ENCODE data around the gene RNF166. TPM values are rescaled to one million over a fixed set of nuclear protein-coding genes. Genes with fewer than 3 reads are reported as not detected.

RNF166 gene
- total and polyA plus RNA-seq, 5 experiments from 2014 or later: 79.4 to 230 (median 104) TPM

DNA sequence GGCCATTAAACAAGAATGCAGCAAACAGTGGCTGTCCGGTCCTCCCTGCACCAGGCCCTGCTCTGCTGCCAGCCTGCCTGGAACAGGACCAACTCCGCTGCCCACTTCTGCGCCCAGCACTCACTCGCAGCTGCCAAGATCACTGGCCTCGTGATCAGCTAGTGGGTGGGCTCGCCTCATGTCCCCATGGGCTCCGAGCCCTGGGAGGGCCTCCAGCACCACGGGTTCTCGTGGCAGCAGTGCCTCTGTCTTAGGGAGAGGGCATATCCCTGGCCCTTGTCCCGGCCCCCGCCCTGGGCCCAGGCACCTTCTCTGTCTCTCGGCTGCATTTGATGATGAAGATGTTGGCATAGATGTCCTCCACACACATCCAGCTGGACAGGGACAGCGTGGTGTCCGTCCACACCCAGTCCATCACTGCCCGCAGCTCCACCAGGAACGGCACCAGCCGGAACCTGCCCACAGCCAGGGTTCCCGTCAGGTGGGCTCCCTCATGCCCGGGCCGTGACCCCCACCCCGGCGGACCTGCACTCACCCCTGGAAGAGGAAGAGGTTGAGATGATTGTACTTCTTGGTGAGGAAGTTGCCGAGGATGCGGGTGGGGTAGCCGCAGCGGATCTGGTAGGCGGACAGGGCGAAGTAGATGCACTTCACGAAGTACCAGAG, 13.2 kb upstream of the RNF166 start:
- Mint-ChIP-seq H3K27ac (peak overlapping the region in 4 of 10 donors; percentile 4 to 77 (median 42)), H3K27me3 (no peaks in the 10 kb centered on the region), H3K9me3 (no peaks in the 10 kb centered on the region), H3K4me1 (no peaks in the 10 kb centered on the region), H3K36me3 (peaks cover 0 to 41% (median 5%) of the 10 kb centered on the region in 3 donors), H3K4me3 (no peak overlapping the region)
- no peak for ATAC-seq
- POLR2A ChIA-PET: no interaction called here
- no peak for DNase-seq

DNA sequence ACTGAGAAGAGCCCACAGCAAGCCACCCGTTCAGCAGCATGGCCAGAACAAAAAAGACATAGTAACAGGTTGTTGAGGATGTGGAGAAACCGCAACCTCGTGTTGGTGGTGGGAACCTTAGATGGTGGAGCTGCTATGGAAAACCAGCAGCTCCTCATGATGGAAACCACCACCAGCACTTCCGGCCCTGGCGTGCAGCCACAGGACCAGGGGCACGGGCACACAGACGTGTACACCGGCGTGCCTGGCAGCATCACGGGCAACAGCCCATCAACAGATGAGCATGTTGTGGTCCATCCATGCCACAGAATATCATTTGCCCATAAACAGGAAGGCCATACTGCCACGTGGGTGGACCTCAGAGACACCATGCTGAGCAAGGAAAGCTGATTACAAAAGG, 12.0 kb upstream of the RNF166 start:
- DNase-seq: no peak
- no peaks in the 10 kb centered on the region for H3K27me3 Mint-ChIP-seq
- H3K4me3 Mint-ChIP-seq: no peak overlapping the region
- H3K36me3 Mint-ChIP-seq: peaks cover 0 to 37% (median 5%) of the 10 kb centered on the region in 3 donors
- ATAC-seq: no peak
- H3K9me3 Mint-ChIP-seq: no peaks in the 10 kb centered on the region
- peak overlapping the region in 1 of 10 donors; percentile 71 for H3K27ac Mint-ChIP-seq
- H3K4me1 Mint-ChIP-seq: peaks cover 0 to under 1% (median 0%) of the 10 kb centered on the region in 4 donors
- POLR2A ChIA-PET: no interaction called here

DNA sequence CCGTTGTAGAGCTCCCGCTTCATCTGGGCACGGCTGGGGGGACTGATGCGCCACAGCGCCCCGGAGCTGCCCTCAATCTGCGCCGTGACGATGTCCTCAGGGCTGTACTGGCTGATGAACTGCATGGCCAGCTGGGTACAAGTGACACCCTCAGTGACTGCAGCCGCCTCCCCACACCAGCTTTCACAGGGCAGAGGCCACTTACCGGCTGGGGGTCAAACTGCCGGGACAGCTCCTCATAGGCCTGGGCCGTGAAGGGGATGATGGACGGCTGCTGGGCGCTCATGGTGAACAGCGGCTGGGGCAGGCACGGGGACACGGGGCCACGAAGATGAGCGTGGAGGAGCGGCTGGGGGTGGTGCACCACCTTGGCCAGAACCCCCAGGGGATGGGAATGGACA, 10.4 kb upstream of the RNF166 start:
- no peak for ATAC-seq
- H3K36me3 Mint-ChIP-seq: peaks cover 0 to 33% (median 5%) of the 10 kb centered on the region in 3 donors
- H3K9me3 Mint-ChIP-seq: no peaks in the 10 kb centered on the region
- H3K4me1 Mint-ChIP-seq: peaks cover 0 to 4% (median 2%) of the 10 kb centered on the region in 4 donors
- DNase-seq: no peak
- H3K4me3 Mint-ChIP-seq: no peak overlapping the region
- POLR2A ChIA-PET: interaction anchor here (3.1 kb wide), 1 partner anchor 16 kb away, joined by 9 read pairs; no protein-coding TSS in a partner anchor
- H3K27me3 Mint-ChIP-seq: no peaks in the 10 kb centered on the region
- H3K27ac Mint-ChIP-seq: no peak overlapping the region

DNA sequence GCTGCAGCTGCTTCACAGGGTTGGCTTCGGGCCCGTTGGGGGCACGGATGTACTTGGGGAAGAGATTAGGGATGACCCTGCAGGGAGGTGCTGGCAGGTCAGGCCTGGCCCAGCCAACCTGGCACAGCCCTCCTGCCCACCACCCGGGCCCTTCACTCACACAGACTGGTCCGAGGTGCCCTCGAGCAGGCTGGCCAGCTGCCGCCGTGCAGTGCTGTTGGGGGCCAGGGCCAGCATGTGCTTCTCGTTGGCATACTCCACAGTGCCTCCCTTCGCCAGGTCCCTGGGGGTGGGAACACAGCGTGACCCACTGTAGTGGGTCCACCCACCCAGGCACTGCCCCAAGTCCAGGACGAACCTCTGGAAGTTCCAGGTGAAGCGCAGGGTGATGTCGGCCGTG, 10.0 kb upstream of the RNF166 start:
- ATAC-seq: no peak
- Mint-ChIP-seq H3K36me3 (peaks cover 0 to 30% (median 5%) of the 10 kb centered on the region in 3 donors), H3K27me3 (no peaks in the 10 kb centered on the region), H3K4me1 (peaks cover 0 to 6% (median 3%) of the 10 kb centered on the region in 4 donors), H3K4me3 (no peak overlapping the region), H3K27ac (no peak overlapping the region), H3K9me3 (no peaks in the 10 kb centered on the region)
- POLR2A ChIA-PET: interaction anchor here (3.1 kb wide), 1 partner anchor 15 kb away, joined by 9 read pairs; no protein-coding TSS in a partner anchor
- no peak for DNase-seq

DNA sequence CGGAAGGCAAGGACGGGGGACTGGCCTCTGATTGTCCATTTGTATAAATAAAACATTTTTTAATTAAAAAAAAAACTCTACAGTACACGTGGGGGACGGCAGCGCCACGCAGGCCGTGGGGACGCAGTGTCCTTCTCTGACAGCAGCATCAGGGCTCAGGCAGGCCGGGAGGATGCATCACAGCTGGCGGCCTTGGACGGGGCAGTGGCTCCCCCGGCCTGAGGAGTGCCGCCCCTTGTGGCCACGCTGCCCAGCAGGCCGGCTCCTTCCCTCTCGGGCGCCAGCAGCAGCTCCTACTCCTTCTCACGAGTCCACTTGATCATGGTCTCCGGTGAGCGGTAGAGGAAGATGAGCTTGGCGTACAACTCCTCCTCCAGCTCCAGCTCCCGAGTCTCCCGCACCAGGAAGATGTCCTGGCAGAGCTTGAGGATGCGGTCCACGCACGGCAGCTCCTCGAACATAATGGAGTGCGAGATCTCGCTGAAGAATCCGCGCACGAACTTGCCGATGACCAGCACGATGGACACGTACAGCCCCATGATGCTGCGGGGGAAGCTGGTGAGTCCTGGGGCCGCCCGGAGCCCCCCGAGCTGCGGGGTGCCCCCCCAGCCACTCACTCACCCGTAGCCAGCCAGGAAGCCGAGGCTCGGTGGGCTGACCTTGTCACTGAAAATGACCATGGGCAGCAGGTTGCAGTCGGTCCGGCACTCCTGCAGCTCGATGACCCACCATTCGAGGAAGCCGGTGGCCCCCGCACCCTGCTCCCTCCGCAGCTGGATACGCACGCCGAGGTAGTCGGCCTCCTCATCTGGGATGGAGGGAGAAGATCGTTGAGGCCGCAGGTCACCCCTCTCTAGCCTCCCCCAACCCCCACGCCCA, 9.3 kb upstream of the RNF166 start:
- H3K4me3 Mint-ChIP-seq: no peak overlapping the region
- no peaks in the 10 kb centered on the region for H3K27me3 Mint-ChIP-seq
- POLR2A ChIA-PET: interaction anchor here (0.8 to 3.1 kb wide), 3 partner anchors 13 to 22 kb away, joined by 3 to 9 read pairs (median 4); no protein-coding TSS in a partner anchor

DNA sequence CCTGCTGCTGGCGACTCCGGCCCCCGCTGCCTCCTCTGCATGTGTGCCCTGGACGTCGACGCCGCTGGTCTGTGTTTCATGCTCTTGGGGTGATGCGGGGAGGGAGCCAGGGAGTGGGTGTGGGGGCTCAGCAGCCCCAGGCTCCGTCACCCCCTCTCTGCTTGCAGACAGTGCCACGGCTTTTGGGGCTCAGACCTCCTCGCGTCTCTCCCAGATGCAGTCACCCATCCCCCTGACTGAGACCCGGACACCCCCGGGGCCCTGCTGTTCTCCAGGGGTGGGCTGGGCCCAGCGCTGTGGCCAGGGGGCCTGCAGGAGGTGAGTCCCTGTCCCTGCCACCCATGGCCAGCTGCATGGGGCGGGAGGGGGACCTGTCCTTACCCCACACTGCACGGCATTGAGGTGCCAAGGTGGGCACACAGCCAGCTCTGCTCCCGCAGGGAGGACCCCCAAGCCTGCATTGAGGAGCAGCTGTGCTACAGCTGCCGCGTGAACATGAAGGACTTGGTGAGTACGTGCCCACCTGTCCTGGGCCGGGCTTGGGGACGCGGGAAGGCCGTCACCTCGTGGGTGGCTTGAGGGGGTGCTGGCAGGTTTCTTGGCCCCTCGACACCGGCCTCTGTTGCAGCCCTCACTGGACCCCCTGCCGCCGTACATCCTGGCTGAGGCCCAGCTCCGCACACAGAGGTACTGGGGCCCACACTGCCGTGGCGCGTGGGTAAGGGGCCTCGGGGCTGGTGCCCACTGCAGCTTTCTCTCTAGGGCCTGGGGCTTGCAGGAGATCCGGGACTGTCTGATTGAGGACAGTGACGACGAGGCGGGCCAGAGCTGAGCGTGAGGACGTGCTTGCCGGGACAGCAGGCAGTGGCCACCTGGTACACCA, 8.5 kb upstream of the RNF166 start:
- peaks cover 2 to 16% (median 6%) of the 10 kb centered on the region in 4 donors for H3K4me1 Mint-ChIP-seq
- no peak overlapping the region for H3K4me3 Mint-ChIP-seq
- H3K9me3 Mint-ChIP-seq: no peaks in the 10 kb centered on the region
- no peak overlapping the region for H3K27ac Mint-ChIP-seq
- POLR2A ChIA-PET: interaction anchor here (1.4 to 3.1 kb wide), 2 partner anchors 12 to 14 kb away, joined by 4 to 9 read pairs; no protein-coding TSS in a partner anchor
- H3K27me3 Mint-ChIP-seq: no peaks in the 10 kb centered on the region
- H3K36me3 Mint-ChIP-seq: peaks cover 0 to 22% (median 5%) of the 10 kb centered on the region in 3 donors
- no peak for DNase-seq
- no peak for ATAC-seq

More for the DNA sequence above, 9.3 kb upstream of the RNF166 start:
- ATAC-seq (no peak), DNase-seq (no peak)
- Mint-ChIP-seq H3K36me3 (peaks cover 0 to 25% (median 5%) of the 10 kb centered on the region in 3 donors), H3K27ac (no peak overlapping the region), H3K9me3 (no peaks in the 10 kb centered on the region), H3K4me1 (peaks cover 2 to 11% (median 4%) of the 10 kb centered on the region in 4 donors)

DNA sequence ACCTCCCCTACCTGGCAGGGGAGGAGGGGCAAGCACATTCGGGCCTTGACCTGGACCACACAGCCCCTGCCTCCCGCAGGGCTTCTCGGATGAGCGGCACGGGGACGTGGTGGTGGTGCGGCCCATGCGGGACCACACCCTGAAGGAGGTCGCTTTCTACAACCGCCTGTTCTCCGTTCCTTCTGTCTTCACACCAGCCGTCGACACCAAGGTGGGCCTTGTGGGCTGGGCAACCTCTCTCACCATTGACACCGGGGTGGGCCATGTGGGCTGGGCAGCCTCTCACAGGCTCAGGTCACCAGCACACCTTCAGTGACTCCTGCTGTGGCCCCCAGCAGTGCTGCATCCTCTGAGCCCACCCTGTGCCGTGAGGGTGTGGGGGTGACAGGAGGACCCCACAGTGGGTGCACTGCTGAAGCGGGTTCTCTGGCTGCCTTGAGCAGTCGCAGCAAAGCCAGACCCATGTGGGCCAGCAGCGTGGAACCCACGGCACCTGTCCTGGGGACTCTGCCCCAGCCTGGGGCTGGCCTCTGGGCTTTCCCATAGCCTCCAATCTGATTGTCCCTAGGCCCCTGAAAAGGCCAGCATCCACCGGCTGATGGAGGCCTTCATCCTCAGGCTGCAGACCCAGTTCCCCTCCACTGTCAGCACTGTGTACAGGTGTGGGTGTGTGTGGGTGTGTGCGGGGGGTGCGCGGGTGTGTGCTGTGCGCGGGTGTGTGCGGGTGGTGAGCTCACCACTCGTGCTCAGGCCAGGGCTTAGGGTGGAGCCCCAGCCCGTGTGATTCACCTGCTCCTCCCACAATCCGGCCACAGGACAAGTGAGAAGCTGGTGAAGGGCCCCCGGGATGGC, 7.6 kb upstream of the RNF166 start:
- Mint-ChIP-seq H3K4me3 (no peak overlapping the region), H3K9me3 (no peaks in the 10 kb centered on the region), H3K27me3 (no peaks in the 10 kb centered on the region), H3K27ac (peak overlapping the region in 1 of 10 donors; percentile 60), H3K36me3 (peaks cover 0 to 18% (median 4%) of the 10 kb centered on the region in 3 donors), H3K4me1 (peaks cover 2 to 21% (median 7%) of the 10 kb centered on the region in 4 donors)
- POLR2A ChIA-PET: interaction anchor here (0.7 kb wide), 2 partner anchors 216 to 257 kb away, joined by 3 read pairs; no protein-coding TSS in a partner anchor
- ATAC-seq (no peak), DNase-seq (no peak)

DNA sequence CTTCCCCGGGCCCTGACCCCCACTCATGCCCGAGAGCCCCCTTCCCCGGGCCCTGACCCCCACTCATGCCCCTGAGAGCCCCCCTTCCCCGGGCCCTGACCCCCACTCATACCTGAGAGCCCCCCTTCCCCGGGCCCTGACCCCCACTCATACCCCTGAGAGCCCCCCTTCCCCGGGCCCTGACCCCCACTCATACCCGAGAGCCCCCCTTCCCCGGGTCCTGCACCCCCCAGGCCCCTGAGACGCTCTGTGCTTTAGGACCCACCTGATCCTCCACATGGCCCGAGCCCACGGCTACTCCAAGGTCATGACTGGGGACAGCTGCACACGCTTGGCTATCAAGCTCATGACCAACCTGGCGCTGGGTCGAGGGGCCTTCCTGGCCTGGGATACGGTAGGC, 6.8 kb upstream of the RNF166 start:
- POLR2A ChIA-PET: interaction anchor here (0.7 kb wide), 2 partner anchors 216 to 256 kb away, joined by 3 read pairs; no protein-coding TSS in a partner anchor

DNA sequence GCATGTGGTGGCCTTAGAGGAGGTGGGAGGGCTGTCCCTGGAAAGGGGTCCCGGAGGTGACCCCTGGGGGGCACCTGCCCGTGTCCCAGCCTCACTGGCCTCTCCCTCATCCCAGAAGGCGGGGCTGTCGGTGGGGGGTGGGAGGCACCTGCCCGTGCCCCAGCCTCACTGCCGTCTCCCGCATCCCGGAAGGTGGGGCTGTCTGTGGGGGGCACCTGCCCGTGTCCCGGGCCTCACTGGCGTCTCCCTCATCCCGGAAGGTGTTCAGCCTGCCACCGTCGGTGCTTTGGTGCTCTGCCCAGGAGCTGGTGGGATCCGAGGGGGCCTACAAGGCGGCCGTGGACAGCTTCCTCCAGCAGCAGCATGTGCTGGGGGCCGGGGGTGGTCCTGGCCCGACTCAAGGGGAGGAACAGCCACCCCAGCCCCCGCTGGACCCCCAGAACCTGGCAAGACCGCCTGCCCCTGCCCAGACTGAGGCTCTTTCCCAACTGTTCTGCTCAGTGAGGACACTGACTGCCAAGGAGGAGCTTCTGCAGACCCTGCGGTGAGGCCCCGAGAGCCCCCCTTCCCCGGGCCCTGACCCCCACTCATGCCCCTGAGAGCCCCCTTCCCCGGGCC, 6.3 kb upstream of the RNF166 start:
- H3K27ac Mint-ChIP-seq: no peak overlapping the region
- no peak for DNase-seq
- no peaks in the 10 kb centered on the region for H3K27me3 Mint-ChIP-seq
- ATAC-seq: no peak
- H3K36me3 Mint-ChIP-seq: peaks cover 0 to 11% (median 4%) of the 10 kb centered on the region in 3 donors
- no peak overlapping the region for H3K4me3 Mint-ChIP-seq
- POLR2A ChIA-PET: no interaction called here
- H3K9me3 Mint-ChIP-seq: no peaks in the 10 kb centered on the region
- H3K4me1 Mint-ChIP-seq: peaks cover 4 to 28% (median 10%) of the 10 kb centered on the region in 4 donors

More for the DNA sequence above, 6.8 kb upstream of the RNF166 start:
- Mint-ChIP-seq H3K9me3 (no peaks in the 10 kb centered on the region), H3K27ac (peak overlapping the region in 1 of 10 donors; percentile 15), H3K36me3 (peaks cover 0 to 16% (median 4%) of the 10 kb centered on the region in 3 donors), H3K4me1 (peaks cover 2 to 24% (median 8%) of the 10 kb centered on the region in 4 donors), H3K4me3 (no peak overlapping the region), H3K27me3 (no peaks in the 10 kb centered on the region)
- no peak for DNase-seq
- ATAC-seq: no peak

DNA sequence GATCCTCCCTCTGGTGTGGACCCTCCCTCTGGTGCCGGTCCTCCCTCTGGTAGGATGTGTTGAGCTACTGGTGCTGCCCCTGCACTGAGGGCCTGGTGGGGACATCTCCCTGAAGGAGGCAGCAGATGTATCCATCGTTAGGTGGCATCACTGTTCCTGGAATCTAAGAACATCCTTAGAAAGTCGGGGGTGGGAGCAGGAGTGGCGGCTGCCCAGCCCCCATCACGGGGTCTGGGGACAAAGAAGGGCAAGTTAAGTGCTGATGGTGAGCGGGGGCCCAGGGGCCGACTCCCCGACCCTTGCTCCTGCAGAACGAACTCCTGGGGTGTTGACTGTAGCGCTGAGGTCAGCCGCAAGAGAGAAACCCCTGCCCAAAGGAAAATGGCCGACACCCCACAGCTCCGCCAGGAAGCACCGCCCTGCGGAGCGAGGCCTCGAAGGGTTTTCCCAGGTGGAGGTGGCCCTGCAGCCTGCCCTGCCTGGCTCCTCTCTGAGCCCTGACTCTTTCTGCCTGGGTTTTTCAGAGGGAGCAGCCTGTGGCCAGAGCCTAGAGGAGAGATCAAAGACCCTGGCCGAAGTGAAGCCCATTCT, 5.6 kb upstream of the RNF166 start:
- POLR2A ChIA-PET: no interaction called here
- Mint-ChIP-seq H3K36me3 (peaks cover 0 to 6% (median 0%) of the 10 kb centered on the region in 3 donors), H3K27me3 (no peaks in the 10 kb centered on the region), H3K4me1 (peaks cover 6 to 35% (median 16%) of the 10 kb centered on the region in 4 donors), H3K4me3 (no peak overlapping the region), H3K9me3 (no peaks in the 10 kb centered on the region), H3K27ac (no peak overlapping the region)
- no peak for DNase-seq
- ATAC-seq: no peak

DNA sequence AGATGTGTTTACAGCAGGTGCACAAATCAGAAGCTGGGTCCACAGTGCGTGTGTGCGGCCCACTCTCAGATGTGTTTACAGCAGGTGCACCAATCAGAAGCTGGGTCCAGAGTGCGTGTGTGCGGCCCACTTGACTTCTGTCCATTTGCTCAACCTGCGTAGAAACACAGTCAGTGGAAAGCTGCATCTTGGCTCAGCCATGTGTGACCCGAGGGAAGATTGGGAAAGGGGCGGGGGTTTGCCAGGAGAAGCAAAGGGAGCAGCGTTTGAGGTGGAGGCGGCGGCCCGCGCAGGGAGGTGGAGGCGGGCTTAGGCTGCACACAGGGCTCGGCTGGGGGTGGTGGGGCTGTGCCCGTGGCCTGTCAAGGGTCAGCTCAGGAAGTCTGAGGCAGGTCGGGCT, 4.3 kb upstream of the RNF166 start:
- H3K4me3 Mint-ChIP-seq: no peak overlapping the region
- H3K9me3 Mint-ChIP-seq: no peaks in the 10 kb centered on the region
- H3K4me1 Mint-ChIP-seq: peaks cover 6 to 37% (median 18%) of the 10 kb centered on the region in 4 donors
- DNase-seq: no peak
- POLR2A ChIA-PET: no interaction called here
- ATAC-seq: no peak
- H3K27me3 Mint-ChIP-seq: no peaks in the 10 kb centered on the region
- H3K36me3 Mint-ChIP-seq: peaks cover 0 to 1% (median 0%) of the 10 kb centered on the region in 3 donors
- peak overlapping the region in 1 of 10 donors; percentile 40 for H3K27ac Mint-ChIP-seq

All from naive thymus-derived CD8-positive, alpha-beta T cell (primary cell).